ENCODE results near the gene TUSC2.

DNA sequence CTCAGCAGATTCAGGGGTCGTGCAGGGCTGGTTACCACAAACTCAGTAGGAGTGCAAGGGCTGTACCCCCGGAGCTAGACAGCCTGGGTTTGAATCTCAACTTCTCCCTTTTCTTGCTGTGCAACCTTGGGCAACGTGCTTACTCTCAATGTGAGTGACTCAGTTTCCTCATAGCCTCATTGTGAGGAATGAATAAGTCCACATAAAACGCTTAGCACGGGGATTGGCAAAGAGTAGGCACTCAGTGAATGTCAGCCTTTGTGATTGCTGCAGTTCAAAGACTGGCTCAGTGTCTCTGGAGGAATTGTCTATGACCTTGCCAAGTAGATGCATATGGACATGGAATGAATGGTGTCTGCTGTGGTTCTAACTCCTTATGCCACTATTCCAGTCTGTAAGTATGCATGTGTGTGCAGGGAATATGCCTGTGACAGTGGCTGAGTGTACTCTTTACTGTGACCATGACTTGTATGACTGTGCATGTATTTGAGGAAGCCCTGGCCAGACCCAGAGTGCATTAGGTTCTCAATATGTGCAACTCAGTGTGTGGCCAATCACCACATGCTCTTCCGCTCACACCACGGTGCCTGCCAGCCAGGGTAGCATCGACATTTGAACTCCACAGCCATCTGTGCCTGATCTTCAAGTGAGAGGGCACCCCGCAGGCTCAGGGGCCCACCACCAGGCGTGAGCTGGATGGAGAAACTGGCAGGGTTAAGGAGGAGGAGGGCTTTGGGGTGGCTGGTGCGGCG, 27.9 kb downstream of the TUSC2 start:
- TF ChIP-seq, protein P1, sequence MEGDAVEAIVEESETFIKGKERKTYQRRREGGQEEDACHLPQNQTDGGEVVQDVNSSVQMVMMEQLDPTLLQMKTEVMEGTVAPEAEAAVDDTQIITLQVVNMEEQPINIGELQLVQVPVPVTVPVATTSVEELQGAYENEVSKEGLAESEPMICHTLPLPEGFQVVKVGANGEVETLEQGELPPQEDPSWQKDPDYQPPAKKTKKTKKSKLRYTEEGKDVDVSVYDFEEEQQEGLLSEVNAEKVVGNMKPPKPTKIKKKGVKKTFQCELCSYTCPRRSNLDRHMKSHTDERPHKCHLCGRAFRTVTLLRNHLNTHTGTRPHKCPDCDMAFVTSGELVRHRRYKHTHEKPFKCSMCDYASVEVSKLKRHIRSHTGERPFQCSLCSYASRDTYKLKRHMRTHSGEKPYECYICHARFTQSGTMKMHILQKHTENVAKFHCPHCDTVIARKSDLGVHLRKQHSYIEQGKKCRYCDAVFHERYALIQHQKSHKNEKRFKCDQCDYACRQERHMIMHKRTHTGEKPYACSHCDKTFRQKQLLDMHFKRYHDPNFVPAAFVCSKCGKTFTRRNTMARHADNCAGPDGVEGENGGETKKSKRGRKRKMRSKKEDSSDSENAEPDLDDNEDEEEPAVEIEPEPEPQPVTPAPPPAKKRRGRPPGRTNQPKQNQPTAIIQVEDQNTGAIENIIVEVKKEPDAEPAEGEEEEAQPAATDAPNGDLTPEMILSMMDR (IDR thresholded peaks at IDR 0.05), result no peak
- TF ChIP-seq POLR2A (IDR thresholded peaks at IDR 0.05), result peak; percentile 8
